Middle frontal gyrus (tissue), 1 donor: ENCODE data around the gene NRGN.
A peak's percentile ranks its signal among the peaks of the same experiment; 100 is the strongest.
"Not testable (repeated sequence)": the region's sequence is repeated elsewhere in the genome, so short reads cannot be mapped to it uniquely, and the experiment has no call there.

Experiments used
- DNase-seq: peaks from one replicate; pipeline ENCODE4 v3.0.0-alpha.2; 2015; ENCODE audit warnings: low spot score; ENCODE audit errors: extremely low spot score

The NRGN gene

GRCh38 chr11:124757320-124757719 is 17.6 kb downstream of the NRGN start:
- no peak for DNase-seq

- DNase-seq, result peak; percentile 51
Measured at GRCh38 chr11:124758355-124759265, 18.9 kb downstream of the NRGN start.

- DNase-seq, result no peak
Measured at GRCh38 chr11:124759266-124760204, 19.8 kb downstream of the NRGN start.

GRCh38 chr11:124760205-124760652 is 20.5 kb downstream of the NRGN start:
- DNase-seq, result no peak

GRCh38 chr11:124760806-124761205 is 21.1 kb downstream of the NRGN start:
- no peak for DNase-seq

GRCh38 chr11:124761301-124762104 is 21.8 kb downstream of the NRGN start:
- no peak for DNase-seq

- no peak for DNase-seq
Measured at GRCh38 chr11:124762105-124762623, 22.4 kb downstream of the NRGN start, which contains the start of gene ESAM. TSS of gene ESAM (minus strand) at chr11:124762290. CDS start at chr11:124762154, 136 bp downstream.

- no peak for DNase-seq
Measured at GRCh38 chr11:124762624-124763155, 22.9 kb downstream of the NRGN start.

- peak; percentile 44 for DNase-seq
Measured at GRCh38 chr11:124763156-124763947, 23.6 kb downstream of the NRGN start.

- no peak for DNase-seq
Measured at GRCh38 chr11:124766156-124766555, 26.4 kb downstream of the NRGN start.

GRCh38 chr11:124768914-124769313 is 29.2 kb downstream of the NRGN start:
- no peak for DNase-seq

GRCh38 chr11:124769806-124770774 is 30.3 kb downstream of the NRGN start:
- DNase-seq, result no peak

- DNase-seq, result not testable (repeated sequence)
Measured at GRCh38 chr11:124770959-124771358, 31.2 kb downstream of the NRGN start.

GRCh38 chr11:124776865-124777645 is 37.3 kb downstream of the NRGN start:
- no peak for DNase-seq

- no peak for DNase-seq
Measured at GRCh38 chr11:124778281-124778680, 38.5 kb downstream of the NRGN start.

- DNase-seq, result no peak
Measured at GRCh38 chr11:124779568-124779967, 39.8 kb downstream of the NRGN start.

- DNase-seq, result no peak
Measured at GRCh38 chr11:124783002-124783401, 43.3 kb downstream of the NRGN start.

- no peak for DNase-seq
Measured at GRCh38 chr11:124784051-124784450, 44.3 kb downstream of the NRGN start.
